ENCODE data around the gene FAM184A. TPM values are rescaled to one million over a fixed set of nuclear protein-coding genes. Genes with fewer than 3 reads are reported as not detected.

FAM184A gene
- total and polyA plus RNA-seq, 2 of the 8 experiments (the other 6 are each of a cell fraction or from before 2014, with no cell fraction given) = 6.3 to 11.3 TPM

GRCh38 chr6:119108076-119108475 is 29.6 kb upstream of the FAM184A start:
- H2AK5ac ChIP-seq (ENCODE audit: low read depth, low read length) = no peak overlapping the region
- CTCF ChIA-PET (ENCODE audit: partially characterized antibody) = interaction anchor here (0.6 to 10.9 kb wide), 8 partner anchors 13 to 323 kb away, joined by 3 to 146 read pairs (median 4); no protein-coding TSS in a partner anchor
- 83% methylated on average over 3 of the region's 3 CpGs; no CpG with 5 or more reads in 1 of the 2 experiments for WGBS, 2 experiments (ENCODE audit: extremely low coverage in 1 of 2, insufficient coverage in 1 of 2, insufficient read length in 1 of 2, insufficient replicate concordance in 2 of 2, low coverage in 1 of 2, low lambda C conversion rate in 2 of 2, missing lambda C conversion rate in 1 of 2)

More at GRCh38 chr6:119108076-119108475, 29.6 kb upstream of the FAM184A start:
- Histone ChIP-seq H3K14ac (ENCODE audit: insufficient read length) (no peak overlapping the region), H3K79me2 (ENCODE audit: control insufficient read depth in 1 of 2, insufficient read depth in 2 of 2, low read length in 2 of 2) (no peaks in the 10 kb centered on the region), H4K91ac (replicated peaks; ENCODE audit: insufficient read length, low read length) (no peak overlapping the region), H3K27ac (ENCODE audit: low read depth, low read length) (no peak overlapping the region), H4K20me1 (replicated peaks in 1 of 2; ENCODE audit: control insufficient read depth in 1 of 2, insufficient read depth in 2 of 2, low read length in 2 of 2) (no peaks in the 10 kb centered on the region), H3K27me3 (replicated peaks in 1 of 4; ENCODE audit: control insufficient read depth in 3 of 4, extremely low read depth in 1 of 4, insufficient read depth in 3 of 4, low read length in 3 of 4) (peaks cover 0 to 1% (median 0%) of the 10 kb centered on the region in 4 experiments; a peak in 1 of 7 replicates), H3K23me2 (ENCODE audit: low read depth, low read length) (no peaks in the 10 kb centered on the region), H3K4ac (replicated peaks; ENCODE audit: insufficient read length, low read depth, low read length) (no peak overlapping the region), H3K4me2 (ENCODE audit: insufficient read depth in 1 of 2, low read depth in 2 of 2, low read length in 2 of 2) (no peak overlapping the region), H3K79me1 (ENCODE audit: low read depth, low read length) (no peaks in the 10 kb centered on the region), H2BK120ac (replicated peaks; ENCODE audit: low read depth, low read length) (no peak overlapping the region), H2BK12ac (ENCODE audit: low read depth, low read length) (no peak overlapping the region), H2BK20ac (ENCODE audit: low read length) (no peak overlapping the region), H3K23ac (ENCODE audit: insufficient read length) (no peak overlapping the region), H3K4me3 (ENCODE audit: extremely low read depth in 1 of 4, insufficient read depth in 2 of 4, low read depth in 3 of 4, low read length in 4 of 4) (no peak overlapping the region), H4K5ac (ENCODE audit: insufficient read length, low read depth, low read length) (no peak overlapping the region), H2BK5ac (ENCODE audit: low read depth, low read length) (no peak overlapping the region), H3K36me3 (ENCODE audit: control insufficient read depth in 2 of 4, insufficient read depth in 4 of 4, low read length in 3 of 4) (no peaks in the 10 kb centered on the region), H3K56ac (replicated peaks; ENCODE audit: insufficient read length, low read depth, low read length) (no peak overlapping the region), H3K9me3 (ENCODE audit: insufficient read depth in 2 of 2, low read depth in 1 of 2, low read length in 1 of 2) (peaks cover 0 to 4% of the 10 kb centered on the region in 2 experiments; a peak in 2 of 4 replicates), H2AFZ (ENCODE audit: low read length) (no peak overlapping the region), H3K4me1 (replicated peaks in 1 of 4; ENCODE audit: control insufficient read depth in 3 of 4, insufficient read depth in 4 of 4, low read length in 3 of 4) (peaks cover 0 to 2% (median 0%) of the 10 kb centered on the region in 4 experiments; a peak in 3 of 7 replicates), H3K18ac (ENCODE audit: extremely low read depth, low read length) (no peak overlapping the region), H4K8ac (ENCODE audit: extremely low read depth, insufficient read depth, low read length) (no peak overlapping the region), H2BK15ac (ENCODE audit: low read length) (no peak overlapping the region), H3K9ac (replicated peaks in 1 of 4; ENCODE audit: extremely low read depth in 1 of 4, low read depth in 3 of 4, low read length in 3 of 4) (no peak overlapping the region)
- POLR2A ChIA-PET (ENCODE audit: partially characterized antibody) = no interaction called here
- no peak for FAIRE-seq
- TF ChIP-seq FOSL1 (IDR thresholded peaks at IDR 0.05; ENCODE audit: insufficient read depth, low read depth, low read length) (no peak), SIX5 (IDR thresholded peaks at IDR 0.05; ENCODE audit: low read depth, low read length) (no peak), EZH2 (IDR thresholded peaks at IDR 0.05; ENCODE audit: low read depth, low read length, severe bottlenecking) (no peak), CREB1 (IDR thresholded peaks at IDR 0.05) (no peak), ATF2 (IDR thresholded peaks at IDR 0.05; ENCODE audit: low read length) (no peak), POLR2A (IDR thresholded peaks at IDR 0.05; ENCODE audit: control extremely low read depth in 1 of 2, low read depth in 2 of 2, low read length in 2 of 2) (no peak), TAF7 (optimal IDR thresholded peaks at IDR 0.05; ENCODE audit: borderline replicate concordance, low read depth, low read length) (no peak), BACH1 (IDR thresholded peaks at IDR 0.05; ENCODE audit: low read length) (no peak), TAF1 (IDR thresholded peaks at IDR 0.05; ENCODE audit: low read depth, low read length) (no peak), RXRA (IDR thresholded peaks at IDR 0.05; ENCODE audit: insufficient read depth, low read depth, low read length) (no peak), CBX5 (IDR thresholded peaks at IDR 0.05; ENCODE audit: low read depth, low read length) (no peak), POU5F1 (IDR thresholded peaks at IDR 0.05; ENCODE audit: low read depth, low read length) (no peak)
- DNase-seq (ENCODE audit: low read depth in 1 of 2, low spot score in 2 of 2) = no peak
